AG09309 (cell line): ENCODE data around the gene DNAJC4.

Source experiments
- DNase-seq: peaks from one replicate; pipeline ENCODE4 v3.0.0-alpha.2; 2010; ENCODE audit warnings: low read depth
- H3K4me3 ChIP-seq: 2 replicates; pipeline ENCODE4 v1.5.1; 2011; ENCODE audit warnings: mild to moderate bottlenecking, low read depth, low read length, moderate library complexity; ENCODE audit not compliant: control insufficient read depth
- CTCF ChIP-seq: IDR thresholded peaks from 2 replicates; pipeline ENCODE4 v1.5.1; 2011; ENCODE audit warnings: mild to moderate bottlenecking, low read depth, low read length, inconsistent platforms; ENCODE audit not compliant: insufficient read depth, control insufficient read depth; ENCODE audit errors: missing control alignments

DNAJC4 gene

GRCh38 chr11:64208086-64208795 lies 22.1 kb upstream of the DNAJC4 start:
- H3K4me3 ChIP-seq, result no peak overlapping the region
- TF ChIP-seq CTCF, result no peak
- no peak for DNase-seq

DNA sequence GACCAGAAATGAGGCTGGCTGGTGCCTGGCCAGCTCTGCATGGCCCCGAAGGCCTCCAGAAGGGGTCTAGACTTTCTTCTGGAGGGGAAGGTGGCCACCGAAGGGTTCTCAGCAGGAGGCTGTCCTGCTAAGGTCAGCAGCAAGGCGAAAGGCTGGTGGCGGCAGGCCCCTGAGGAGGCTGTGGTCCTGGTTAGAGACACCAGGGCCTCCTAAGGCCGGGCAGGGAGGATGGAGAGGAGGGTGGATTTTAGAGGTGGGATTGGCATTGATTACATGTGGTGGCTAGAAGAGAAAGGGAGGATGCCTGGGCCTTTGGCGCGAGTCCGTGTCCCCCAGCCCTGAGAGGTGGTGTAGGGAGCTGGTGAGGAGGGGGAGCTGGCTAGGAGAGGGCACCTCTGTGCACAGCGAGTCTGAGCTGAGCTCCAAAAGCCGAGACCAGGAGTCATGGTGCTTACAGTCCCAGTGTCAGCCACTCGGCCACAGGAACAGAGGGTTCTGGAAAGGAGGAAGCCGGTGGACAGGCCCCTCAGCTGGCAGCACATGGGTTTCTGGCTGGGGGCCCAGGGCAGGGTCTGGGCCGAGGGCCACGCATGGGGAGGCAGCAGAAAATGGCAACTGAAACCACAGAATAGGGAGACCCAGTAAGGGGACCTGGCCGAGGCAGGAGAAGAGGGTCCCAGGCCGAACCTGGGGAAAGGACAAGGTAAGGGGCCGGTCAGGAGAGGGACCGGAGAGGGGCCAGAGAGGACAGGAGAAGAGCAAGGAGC lies 21.4 kb upstream of the DNAJC4 start:
- TF ChIP-seq CTCF, result no peak
- no peak for DNase-seq
- H3K4me3 ChIP-seq, result no peak overlapping the region

DNA sequence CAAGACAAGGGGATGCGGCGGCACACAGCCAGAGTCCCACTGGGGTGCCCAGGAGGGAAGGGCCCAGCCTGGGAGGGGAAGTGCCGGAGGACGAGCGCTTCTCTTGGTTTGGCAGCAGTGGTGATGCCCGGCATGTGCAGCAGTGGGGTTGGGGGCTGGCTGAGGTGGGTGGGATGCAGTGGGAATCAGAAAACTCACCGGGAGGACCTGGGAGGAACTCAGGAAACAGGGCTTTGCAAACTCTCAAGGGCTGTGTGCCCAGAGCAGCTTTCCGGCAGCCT lies 20.8 kb upstream of the DNAJC4 start:
- no peak for TF ChIP-seq CTCF
- H3K4me3 ChIP-seq, result no peak overlapping the region
- no peak for DNase-seq

DNA sequence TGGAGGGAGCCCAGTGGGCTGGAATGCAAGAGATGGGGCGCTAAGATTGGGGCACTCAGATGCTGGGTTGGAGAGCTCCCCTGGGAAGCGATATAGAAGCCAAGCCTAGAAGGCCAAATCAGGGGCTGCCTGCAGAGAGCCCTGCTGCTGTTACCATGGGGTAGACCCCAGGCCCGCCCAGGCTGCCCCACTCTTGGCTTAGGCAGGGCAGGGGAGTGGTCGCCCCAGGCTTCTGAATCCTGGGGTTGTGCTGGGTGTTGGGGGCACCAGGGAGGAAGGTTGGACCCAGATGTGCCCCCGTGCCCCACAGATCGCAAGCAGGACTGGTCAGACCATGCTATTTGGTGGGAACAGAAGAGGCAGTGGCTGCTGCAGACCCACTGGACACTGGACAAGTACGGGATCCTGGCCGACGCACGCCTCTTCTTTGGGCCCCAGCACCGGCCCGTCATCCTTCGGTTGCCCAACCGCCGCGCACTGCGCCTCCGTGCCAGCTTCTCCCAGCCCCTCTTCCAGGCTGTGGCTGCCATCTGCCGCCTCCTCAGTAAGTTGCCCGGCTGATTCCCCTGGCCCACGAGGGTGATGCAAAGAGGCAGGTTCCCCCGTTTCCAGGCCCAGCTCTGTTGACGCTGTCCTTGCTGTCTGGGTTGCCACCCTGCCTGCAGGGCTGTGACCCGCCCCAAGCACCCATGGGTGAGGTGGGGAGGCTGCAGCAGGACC lies 19.9 kb upstream of the DNAJC4 start:
- no peak for TF ChIP-seq CTCF
- no peak for DNase-seq
- no peak overlapping the region for H3K4me3 ChIP-seq

DNA sequence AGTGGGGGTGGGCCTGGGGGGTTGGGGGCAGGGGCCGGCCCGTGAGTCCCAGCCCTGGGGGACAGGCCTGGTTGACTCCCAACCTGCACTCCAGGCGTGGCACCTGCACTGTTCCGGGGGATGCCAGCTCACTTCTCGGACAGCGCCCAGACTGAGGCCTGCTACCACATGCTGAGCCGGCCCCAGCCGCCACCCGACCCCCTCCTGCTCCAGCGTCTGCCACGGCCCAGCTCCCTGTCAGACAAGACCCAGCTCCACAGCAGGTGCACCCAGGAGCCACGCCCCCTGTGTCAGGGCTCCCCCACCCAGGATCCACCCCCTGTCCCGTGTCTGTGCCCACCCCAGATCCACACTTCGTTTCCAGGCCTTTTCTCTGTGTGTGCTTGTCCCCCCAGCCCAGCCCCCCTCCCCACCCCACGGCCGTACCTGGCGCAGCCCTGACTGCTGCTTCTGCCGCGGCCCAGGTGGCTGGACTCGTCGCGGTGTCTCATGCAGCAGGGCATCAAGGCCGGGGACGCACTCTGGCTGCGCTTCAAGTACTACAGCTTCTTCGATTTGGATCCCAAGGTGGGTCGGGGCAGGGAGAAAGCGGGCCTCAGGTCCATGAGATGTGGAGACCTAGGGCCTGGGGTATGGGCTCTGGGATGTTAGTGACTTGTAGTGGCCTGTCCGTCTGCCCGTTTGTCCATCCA lies 19.0 kb upstream of the DNAJC4 start:
- TF ChIP-seq CTCF, result no peak
- DNase-seq, result no peak
- no peak overlapping the region for H3K4me3 ChIP-seq

- no peak overlapping the region for H3K4me3 ChIP-seq
- no peak for DNase-seq
- no peak for TF ChIP-seq CTCF
Observed at GRCh38 chr11:64216879-64217278, 13.5 kb upstream of the DNAJC4 start.
